HEK293 (cell line): ENCODE results near the gene ECPAS.

ENCODE experiments used
- CTCF ChIA-PET: fragments of 350-600 bp; formaldehyde crosslinking; extraction: SDS; loops from one replicate; lab custom pipeline; 2021; ENCODE audit warnings: antibody characterized with exemption; lab: Yijun Ruan, JAX
- POLR2A ChIA-PET: fragments of 300-600 bp; formaldehyde crosslinking; extraction: SDS; loops from one replicate; lab custom pipeline; 2020; ENCODE audit warnings: antibody characterized with exemption, inconsistent platforms; lab: Yijun Ruan, JAX
- H3K27ac ChIP-seq: fragments of 200-500 bp; sonication (Bioruptor generic); 2 replicates; pipeline ENCODE4 v1.5.1; 2014; ENCODE audit warnings: low read depth, low read length, control low read depth, inconsistent platforms; ENCODE audit errors: extremely low read depth
- H3K36me3 ChIP-seq, 2 experiments: fragments of 200-500 bp in 1 of 2; sonication (Bioruptor generic) in 1 of 2; 1 replicate in 1 of 2; 2 replicates in 1 of 2; pipeline ENCODE4 v1.5.1; 2014 to 2017; ENCODE audit warnings: inconsistent platforms in 2 of 2, low read length in 2 of 2; ENCODE audit not compliant: control insufficient read depth in 2 of 2, insufficient read depth in 1 of 2
- H3K4me1 ChIP-seq: fragments of 200-500 bp; sonication (Bioruptor generic); 2 replicates; pipeline ENCODE4 v1.5.1; 2014; ENCODE audit warnings: mild to moderate bottlenecking, low read length, inconsistent platforms; ENCODE audit not compliant: control insufficient read depth, insufficient read depth
- H3K4me3 ChIP-seq: 2 replicates; pipeline ENCODE4 v1.5.1; 2011; ENCODE audit warnings: low read depth, mild to moderate bottlenecking, control low read depth, low read length, moderate library complexity
- H3K9me3 ChIP-seq: fragments of 200-500 bp; sonication (Bioruptor generic); 2 replicates; pipeline ENCODE4 v1.5.1; 2014; ENCODE audit warnings: low read depth, low read length, inconsistent platforms; ENCODE audit not compliant: control insufficient read depth, insufficient read depth
- SCRT1 ChIP-seq: fragments of 450-650 bp; formaldehyde crosslinking; IDR thresholded peaks from 2 replicates; pipeline ENCODE4 v1.5.1; 2016; ENCODE audit warnings: missing biosample characterization, missing genetic modification characterization, borderline replicate concordance
- TRIM28 ChIP-seq: IDR thresholded peaks from 2 replicates; pipeline ENCODE4 v1.6.1; 2011; ENCODE audit warnings: low read length, control low read depth, borderline replicate concordance
- WT1 ChIP-seq: fragments of 450-650 bp; formaldehyde crosslinking; IDR thresholded peaks from 2 replicates; pipeline ENCODE4 v1.5.1; 2016; ENCODE audit warnings: missing biosample characterization, missing genetic modification characterization
- ZBTB1 ChIP-seq: fragments of 450-650 bp; formaldehyde crosslinking; IDR thresholded peaks from 2 replicates; pipeline ENCODE4 v1.5.1; 2016; ENCODE audit warnings: missing biosample characterization, missing genetic modification characterization
- ZBTB20 ChIP-seq: fragments of 450-650 bp; formaldehyde crosslinking; IDR thresholded peaks from 2 replicates; pipeline ENCODE4 v1.5.1; 2016; ENCODE audit warnings: missing biosample characterization, missing genetic modification characterization
- ZEB2 ChIP-seq: fragments of 450-650 bp; formaldehyde crosslinking; IDR thresholded peaks from 2 replicates; pipeline ENCODE4 v1.5.1; 2016; ENCODE audit warnings: missing biosample characterization, missing genetic modification characterization
- ZIC2 ChIP-seq: fragments of 450-650 bp; formaldehyde crosslinking; IDR thresholded peaks from 2 replicates; pipeline ENCODE4 v1.5.1; 2016; ENCODE audit warnings: missing biosample characterization, missing genetic modification characterization
- ZNF114 ChIP-seq: fragments of 450-650 bp; formaldehyde crosslinking; IDR thresholded peaks from 2 replicates; pipeline ENCODE4 v1.5.0; 2017; ENCODE audit warnings: missing biosample characterization, missing genetic modification characterization
- ZNF132 ChIP-seq: fragments of 450-650 bp; formaldehyde crosslinking; IDR thresholded peaks from 2 replicates; pipeline ENCODE4 v1.5.1; 2017; ENCODE audit warnings: missing biosample characterization, missing genetic modification characterization, borderline replicate concordance
- ZNF354C ChIP-seq: fragments of 450-650 bp; formaldehyde crosslinking; IDR thresholded peaks from 2 replicates; pipeline ENCODE4 v1.5.1; 2016; ENCODE audit warnings: missing biosample characterization, missing genetic modification characterization, low read depth, borderline replicate concordance
- ZNF548 ChIP-seq: fragments of 450-650 bp; formaldehyde crosslinking; IDR thresholded peaks from 2 replicates; pipeline ENCODE4 v1.5.1; 2016; ENCODE audit warnings: missing biosample characterization, missing genetic modification characterization
- ZNF596 ChIP-seq: fragments of 450-650 bp; IDR thresholded peaks from 2 replicates; pipeline ENCODE4 v1.5.0; 2018; ENCODE audit warnings: missing biosample characterization, mild to moderate bottlenecking, missing genetic modification characterization, moderate library complexity
- ZNF660 ChIP-seq: fragments of 450-650 bp; IDR thresholded peaks from 2 replicates; pipeline ENCODE4 v1.5.1; 2018; ENCODE audit warnings: missing biosample characterization, mild to moderate bottlenecking, missing genetic modification characterization
- ZNF670 ChIP-seq: fragments of 450-650 bp; formaldehyde crosslinking; IDR thresholded peaks from 2 replicates; pipeline ENCODE4 v1.5.1; 2016; ENCODE audit warnings: missing biosample characterization, missing genetic modification characterization, low read depth
- ZNF830 ChIP-seq: fragments of 450-650 bp; IDR thresholded peaks from 2 replicates; pipeline ENCODE4 v1.5.0; 2018; ENCODE audit warnings: missing biosample characterization, missing genetic modification characterization, low read depth, mild to moderate bottlenecking, moderate library complexity
- ZSCAN16 ChIP-seq: fragments of 450-650 bp; formaldehyde crosslinking; IDR thresholded peaks from 2 replicates; pipeline ENCODE4 v1.5.1; 2016; ENCODE audit warnings: missing biosample characterization, missing genetic modification characterization
- ZXDB ChIP-seq: fragments of 450-650 bp; formaldehyde crosslinking; IDR thresholded peaks from 2 replicates; pipeline ENCODE4 v1.5.1; 2016; ENCODE audit warnings: missing biosample characterization, missing genetic modification characterization
- TF ChIP-seq, protein P1 (sequence below): fragments of 450-650 bp; formaldehyde crosslinking; IDR thresholded peaks from 2 replicates; pipeline ENCODE4 v1.5.1; 2016; ENCODE audit warnings: missing biosample characterization, missing genetic modification characterization
- TF ChIP-seq, protein P2 (sequence below): fragments of 450-650 bp; formaldehyde crosslinking; IDR thresholded peaks from 2 replicates; pipeline ENCODE4; 2016; ENCODE audit warnings: missing biosample characterization, missing genetic modification characterization
- TF ChIP-seq, protein P3 (sequence below): fragments of 450-650 bp; formaldehyde crosslinking; IDR thresholded peaks from 2 replicates; pipeline ENCODE4 v1.5.1; 2017; ENCODE audit warnings: missing biosample characterization, missing genetic modification characterization
- TF ChIP-seq, protein P4 (sequence below): fragments of 450-650 bp; formaldehyde crosslinking; IDR thresholded peaks from 2 replicates; pipeline ENCODE4 v1.5.1; 2017; ENCODE audit warnings: missing biosample characterization, missing genetic modification characterization
- TF ChIP-seq, protein P5 (sequence below): fragments of 450-650 bp; formaldehyde crosslinking; IDR thresholded peaks from 2 replicates; pipeline ENCODE4 v1.5.1; 2016; ENCODE audit warnings: missing biosample characterization, missing genetic modification characterization, borderline replicate concordance

The ECPAS gene

DNA sequence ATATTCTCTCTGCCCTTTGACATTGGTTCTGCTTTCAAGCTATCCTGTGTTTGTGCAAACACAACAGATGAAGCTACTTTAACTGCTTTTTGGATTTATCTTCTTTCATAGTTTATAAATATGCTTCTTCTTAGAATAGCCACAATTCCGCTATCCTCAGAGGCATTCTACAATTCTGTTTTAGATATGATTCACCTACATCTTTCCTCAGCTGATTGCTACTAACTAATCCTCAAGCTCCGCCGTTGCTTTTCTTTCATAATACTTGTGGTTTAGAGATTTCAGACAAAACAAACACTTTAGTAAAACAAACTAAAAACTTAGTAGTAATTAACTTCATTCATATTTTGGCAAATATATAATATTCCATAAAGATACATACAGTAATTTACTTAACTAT lies 52.5 kb downstream of the ECPAS start:
- TF ChIP-seq ZNF830 (tag by site-specific recombination) (no peak), WT1 (tag by site-specific recombination) (no peak), ZNF660 (tag by site-specific recombination) (no peak), ZEB2 (tag by site-specific recombination) (no peak), ZNF114 (no peak), ZNF670 (tag by site-specific recombination) (no peak)
- POLR2A ChIA-PET: no interaction called here
- peaks cover 6 to 57% of the 10 kb centered on the region in 2 experiments for H3K36me3 ChIP-seq
- H3K4me3 ChIP-seq: no peak overlapping the region
- no peak overlapping the region for H3K27ac ChIP-seq
- no peaks in the 10 kb centered on the region for H3K4me1 ChIP-seq
- CTCF ChIA-PET: interaction anchor here (0.6 kb wide), 1 partner anchor 69 kb away, joined by 3 read pairs; no protein-coding TSS in a partner anchor
- H3K9me3 ChIP-seq: no peaks in the 10 kb centered on the region

DNA sequence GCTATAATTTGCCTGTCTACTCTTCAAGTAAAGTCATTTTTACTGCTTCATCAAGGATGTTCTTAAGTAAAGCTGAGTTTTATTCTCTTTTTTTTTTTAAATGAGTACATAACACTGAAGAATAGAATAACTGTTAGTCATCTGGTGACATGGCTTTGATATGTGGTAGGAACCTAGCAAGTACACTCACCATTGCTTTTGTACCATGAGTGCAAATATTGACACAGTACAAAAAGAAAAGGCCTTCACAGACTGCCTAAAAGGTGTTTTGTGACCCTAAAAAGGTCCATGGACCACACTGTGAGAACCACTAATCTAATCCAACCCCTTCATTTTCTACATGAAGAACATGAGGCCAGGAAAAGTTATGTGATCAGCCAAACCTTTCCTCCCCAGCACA lies 55.0 kb downstream of the ECPAS start:
- Histone ChIP-seq H3K36me3 (peaks cover 9 to 74% of the 10 kb centered on the region in 2 experiments), H3K4me3 (no peak overlapping the region), H3K27ac (no peak overlapping the region), H3K9me3 (no peaks in the 10 kb centered on the region), H3K4me1 (no peaks in the 10 kb centered on the region)
- CTCF ChIA-PET: interaction anchor here (0.6 to 0.7 kb wide), 3 partner anchors 10 to 270 kb away, joined by 3 to 6 read pairs (median 4); no protein-coding TSS in a partner anchor
- TF ChIP-seq ZNF596 (tag by site-specific recombination) (no peak), ZNF132 (tag by site-specific recombination) (no peak), ZIC2 (tag by site-specific recombination) (no peak), TRIM28 (no peak), ZBTB20 (no peak), SCRT1 (tag by site-specific recombination) (no peak), ZXDB (no peak), ZNF354C (tag by site-specific recombination) (no peak), ZSCAN16 (no peak), ZBTB1 (tag by site-specific recombination) (no peak), ZNF548 (no peak)
- TF ChIP-seq, protein P1, sequence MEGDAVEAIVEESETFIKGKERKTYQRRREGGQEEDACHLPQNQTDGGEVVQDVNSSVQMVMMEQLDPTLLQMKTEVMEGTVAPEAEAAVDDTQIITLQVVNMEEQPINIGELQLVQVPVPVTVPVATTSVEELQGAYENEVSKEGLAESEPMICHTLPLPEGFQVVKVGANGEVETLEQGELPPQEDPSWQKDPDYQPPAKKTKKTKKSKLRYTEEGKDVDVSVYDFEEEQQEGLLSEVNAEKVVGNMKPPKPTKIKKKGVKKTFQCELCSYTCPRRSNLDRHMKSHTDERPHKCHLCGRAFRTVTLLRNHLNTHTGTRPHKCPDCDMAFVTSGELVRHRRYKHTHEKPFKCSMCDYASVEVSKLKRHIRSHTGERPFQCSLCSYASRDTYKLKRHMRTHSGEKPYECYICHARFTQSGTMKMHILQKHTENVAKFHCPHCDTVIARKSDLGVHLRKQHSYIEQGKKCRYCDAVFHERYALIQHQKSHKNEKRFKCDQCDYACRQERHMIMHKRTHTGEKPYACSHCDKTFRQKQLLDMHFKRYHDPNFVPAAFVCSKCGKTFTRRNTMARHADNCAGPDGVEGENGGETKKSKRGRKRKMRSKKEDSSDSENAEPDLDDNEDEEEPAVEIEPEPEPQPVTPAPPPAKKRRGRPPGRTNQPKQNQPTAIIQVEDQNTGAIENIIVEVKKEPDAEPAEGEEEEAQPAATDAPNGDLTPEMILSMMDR (tag by site-specific recombination): no peak
- TF ChIP-seq, protein P2, sequence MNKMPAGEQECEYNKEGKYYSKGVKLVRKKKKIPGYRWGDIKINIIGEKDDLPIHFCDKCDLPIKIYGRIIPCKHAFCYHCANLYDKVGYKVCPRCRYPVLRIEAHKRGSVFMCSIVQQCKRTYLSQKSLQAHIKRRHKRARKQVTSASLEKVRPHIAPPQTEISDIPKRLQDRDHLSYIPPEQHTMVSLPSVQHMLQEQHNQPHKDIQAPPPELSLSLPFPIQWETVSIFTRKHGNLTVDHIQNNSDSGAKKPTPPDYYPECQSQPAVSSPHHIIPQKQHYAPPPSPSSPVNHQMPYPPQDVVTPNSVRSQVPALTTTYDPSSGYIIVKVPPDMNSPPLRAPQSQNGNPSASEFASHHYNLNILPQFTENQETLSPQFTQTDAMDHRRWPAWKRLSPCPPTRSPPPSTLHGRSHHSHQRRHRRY (tag by site-specific recombination): no peak
- TF ChIP-seq, protein P3, sequence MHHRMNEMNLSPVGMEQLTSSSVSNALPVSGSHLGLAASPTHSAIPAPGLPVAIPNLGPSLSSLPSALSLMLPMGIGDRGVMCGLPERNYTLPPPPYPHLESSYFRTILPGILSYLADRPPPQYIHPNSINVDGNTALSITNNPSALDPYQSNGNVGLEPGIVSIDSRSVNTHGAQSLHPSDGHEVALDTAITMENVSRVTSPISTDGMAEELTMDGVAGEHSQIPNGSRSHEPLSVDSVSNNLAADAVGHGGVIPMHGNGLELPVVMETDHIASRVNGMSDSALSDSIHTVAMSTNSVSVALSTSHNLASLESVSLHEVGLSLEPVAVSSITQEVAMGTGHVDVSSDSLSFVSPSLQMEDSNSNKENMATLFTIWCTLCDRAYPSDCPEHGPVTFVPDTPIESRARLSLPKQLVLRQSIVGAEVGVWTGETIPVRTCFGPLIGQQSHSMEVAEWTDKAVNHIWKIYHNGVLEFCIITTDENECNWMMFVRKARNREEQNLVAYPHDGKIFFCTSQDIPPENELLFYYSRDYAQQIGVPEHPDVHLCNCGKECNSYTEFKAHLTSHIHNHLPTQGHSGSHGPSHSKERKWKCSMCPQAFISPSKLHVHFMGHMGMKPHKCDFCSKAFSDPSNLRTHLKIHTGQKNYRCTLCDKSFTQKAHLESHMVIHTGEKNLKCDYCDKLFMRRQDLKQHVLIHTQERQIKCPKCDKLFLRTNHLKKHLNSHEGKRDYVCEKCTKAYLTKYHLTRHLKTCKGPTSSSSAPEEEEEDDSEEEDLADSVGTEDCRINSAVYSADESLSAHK (tag by site-specific recombination): no peak
- TF ChIP-seq, protein P4, sequence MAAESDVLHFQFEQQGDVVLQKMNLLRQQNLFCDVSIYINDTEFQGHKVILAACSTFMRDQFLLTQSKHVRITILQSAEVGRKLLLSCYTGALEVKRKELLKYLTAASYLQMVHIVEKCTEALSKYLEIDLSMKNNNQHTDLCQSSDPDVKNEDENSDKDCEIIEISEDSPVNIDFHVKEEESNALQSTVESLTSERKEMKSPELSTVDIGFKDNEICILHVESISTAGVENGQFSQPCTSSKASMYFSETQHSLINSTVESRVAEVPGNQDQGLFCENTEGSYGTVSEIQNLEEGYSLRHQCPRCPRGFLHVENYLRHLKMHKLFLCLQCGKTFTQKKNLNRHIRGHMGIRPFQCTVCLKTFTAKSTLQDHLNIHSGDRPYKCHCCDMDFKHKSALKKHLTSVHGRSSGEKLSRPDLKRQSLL (tag by site-specific recombination): no peak
- TF ChIP-seq, protein P5, sequence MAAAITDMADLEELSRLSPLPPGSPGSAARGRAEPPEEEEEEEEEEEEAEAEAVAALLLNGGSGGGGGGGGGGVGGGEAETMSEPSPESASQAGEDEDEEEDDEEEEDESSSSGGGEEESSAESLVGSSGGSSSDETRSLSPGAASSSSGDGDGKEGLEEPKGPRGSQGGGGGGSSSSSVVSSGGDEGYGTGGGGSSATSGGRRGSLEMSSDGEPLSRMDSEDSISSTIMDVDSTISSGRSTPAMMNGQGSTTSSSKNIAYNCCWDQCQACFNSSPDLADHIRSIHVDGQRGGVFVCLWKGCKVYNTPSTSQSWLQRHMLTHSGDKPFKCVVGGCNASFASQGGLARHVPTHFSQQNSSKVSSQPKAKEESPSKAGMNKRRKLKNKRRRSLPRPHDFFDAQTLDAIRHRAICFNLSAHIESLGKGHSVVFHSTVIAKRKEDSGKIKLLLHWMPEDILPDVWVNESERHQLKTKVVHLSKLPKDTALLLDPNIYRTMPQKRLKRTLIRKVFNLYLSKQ (tag by site-specific recombination): no peak
- POLR2A ChIA-PET: no interaction called here
